ENCODE measurements around the gene NR5A1. TPM values are rescaled to one million over a fixed set of nuclear protein-coding genes. Genes with fewer than 3 reads are reported as not detected.

Gene NR5A1
- total RNA-seq, 2 experiments from 2014 or later: not detected

- Mint-ChIP-seq H3K27me3 (peaks cover 16% of the 10 kb centered on the region), H3K4me1 (no peaks in the 10 kb centered on the region), H3K9me3 (ENCODE audit: low read depth) (no peaks in the 10 kb centered on the region), H3K27ac (no peak overlapping the region), H3K4me3 (no peak overlapping the region), H3K36me3 (ENCODE audit: low read depth) (no peaks in the 10 kb centered on the region)
- ATAC-seq (no peak), DNase-seq (no peak)
- CTCF ChIA-PET: no interaction called here
- intact Hi-C loops (cut with DNase I, micrococcal nuclease): no loop called here
- POLR2A ChIA-PET: interaction anchor here (0.7 kb wide), 1 partner anchor 454 kb away, joined by 3 read pairs; no protein-coding TSS in a partner anchor
Measured at GRCh38 chr9:124475868-124476690, 31.1 kb downstream of the NR5A1 start.

GRCh38 chr9:124475158-124475867 lies 31.9 kb downstream of the NR5A1 start:
- Mint-ChIP-seq H3K27ac (no peak overlapping the region), H3K9me3 (ENCODE audit: low read depth) (no peaks in the 10 kb centered on the region), H3K27me3 (peaks cover 16% of the 10 kb centered on the region), H3K36me3 (ENCODE audit: low read depth) (no peaks in the 10 kb centered on the region), H3K4me3 (no peak overlapping the region), H3K4me1 (no peaks in the 10 kb centered on the region)
- DNase-seq: peak; percentile 26
- no peak for ATAC-seq
- intact Hi-C loops (cut with DNase I, micrococcal nuclease): no loop called here
- CTCF ChIA-PET: no interaction called here
- POLR2A ChIA-PET: interaction anchor here (0.7 kb wide), 1 partner anchor 453 kb away, joined by 3 read pairs; no protein-coding TSS in a partner anchor

- Mint-ChIP-seq H3K27me3 (peaks cover 14% of the 10 kb centered on the region), H3K36me3 (ENCODE audit: low read depth) (no peaks in the 10 kb centered on the region), H3K9me3 (ENCODE audit: low read depth) (no peaks in the 10 kb centered on the region), H3K27ac (no peak overlapping the region), H3K4me1 (no peaks in the 10 kb centered on the region), H3K4me3 (no peak overlapping the region)
- DNase-seq (no peak), ATAC-seq (no peak)
- ChIA-PET CTCF (no interaction called here), POLR2A (no interaction called here)
- intact Hi-C loops (cut with DNase I, micrococcal nuclease): no loop called here
Measured at GRCh38 chr9:124474151-124474550, 33.0 kb downstream of the NR5A1 start.

GRCh38 chr9:124473310-124473709 lies 33.9 kb downstream of the NR5A1 start:
- intact Hi-C loops (cut with DNase I, micrococcal nuclease): no loop called here
- H3K27ac Mint-ChIP-seq: no peak overlapping the region
- H3K4me1 Mint-ChIP-seq: no peaks in the 10 kb centered on the region
- ATAC-seq (no peak), DNase-seq (no peak)
- CTCF ChIA-PET: no interaction called here
- H3K27me3 Mint-ChIP-seq: peaks cover 8% of the 10 kb centered on the region
- POLR2A ChIA-PET: no interaction called here
- H3K4me3 Mint-ChIP-seq: no peak overlapping the region
- no peaks in the 10 kb centered on the region for H3K36me3 Mint-ChIP-seq (ENCODE audit: low read depth)
- no peaks in the 10 kb centered on the region for H3K9me3 Mint-ChIP-seq (ENCODE audit: low read depth)

- DNase-seq (no peak), ATAC-seq (no peak)
- intact Hi-C loops (cut with DNase I, micrococcal nuclease): no loop called here
- H3K27ac Mint-ChIP-seq: no peak overlapping the region
- H3K9me3 Mint-ChIP-seq (ENCODE audit: low read depth): no peaks in the 10 kb centered on the region
- ChIA-PET CTCF (no interaction called here), POLR2A (no interaction called here)
- H3K36me3 Mint-ChIP-seq (ENCODE audit: low read depth): no peaks in the 10 kb centered on the region
- peaks cover 7% of the 10 kb centered on the region for H3K27me3 Mint-ChIP-seq
- H3K4me3 Mint-ChIP-seq: no peak overlapping the region
- H3K4me1 Mint-ChIP-seq: no peaks in the 10 kb centered on the region
Measured at GRCh38 chr9:124472770-124473169, 34.4 kb downstream of the NR5A1 start.

GRCh38 chr9:124471761-124472160 lies 35.4 kb downstream of the NR5A1 start:
- ChIA-PET POLR2A (no interaction called here), CTCF (no interaction called here)
- no peaks in the 10 kb centered on the region for H3K36me3 Mint-ChIP-seq (ENCODE audit: low read depth)
- peaks cover 7% of the 10 kb centered on the region for H3K27me3 Mint-ChIP-seq
- H3K4me3 Mint-ChIP-seq: no peak overlapping the region
- ATAC-seq (no peak), DNase-seq (no peak)
- intact Hi-C loops (cut with DNase I, micrococcal nuclease): no loop called here
- H3K27ac Mint-ChIP-seq: no peak overlapping the region
- H3K9me3 Mint-ChIP-seq (ENCODE audit: low read depth): no peaks in the 10 kb centered on the region
- H3K4me1 Mint-ChIP-seq: no peaks in the 10 kb centered on the region

GRCh38 chr9:124470726-124471125 lies 36.5 kb downstream of the NR5A1 start:
- no peak overlapping the region for H3K4me3 Mint-ChIP-seq
- no peaks in the 10 kb centered on the region for H3K4me1 Mint-ChIP-seq
- CTCF ChIA-PET: interaction anchor here (0.7 kb wide), 1 partner anchor 66 kb away, joined by 3 read pairs; no protein-coding TSS in a partner anchor
- DNase-seq (no peak), ATAC-seq (no peak)
- POLR2A ChIA-PET: no interaction called here
- H3K36me3 Mint-ChIP-seq (ENCODE audit: low read depth): no peaks in the 10 kb centered on the region
- no peak overlapping the region for H3K27ac Mint-ChIP-seq
- H3K27me3 Mint-ChIP-seq: peaks cover 4% of the 10 kb centered on the region
- no peaks in the 10 kb centered on the region for H3K9me3 Mint-ChIP-seq (ENCODE audit: low read depth)
- intact Hi-C loops (cut with DNase I, micrococcal nuclease): no loop called here

- ATAC-seq (no peak), DNase-seq (no peak)
- H3K27me3 Mint-ChIP-seq: peaks cover 5% of the 10 kb centered on the region
- ChIA-PET CTCF (no interaction called here), POLR2A (no interaction called here)
- H3K36me3 Mint-ChIP-seq (ENCODE audit: low read depth): no peaks in the 10 kb centered on the region
- H3K4me1 Mint-ChIP-seq: no peaks in the 10 kb centered on the region
- no peak overlapping the region for H3K4me3 Mint-ChIP-seq
- intact Hi-C loops (cut with DNase I, micrococcal nuclease): no loop called here
- H3K27ac Mint-ChIP-seq: no peak overlapping the region
- H3K9me3 Mint-ChIP-seq (ENCODE audit: low read depth): no peaks in the 10 kb centered on the region
Measured at GRCh38 chr9:124470306-124470705, 36.9 kb downstream of the NR5A1 start.

- ATAC-seq: no peak
- Mint-ChIP-seq H3K9me3 (ENCODE audit: low read depth) (no peaks in the 10 kb centered on the region), H3K36me3 (ENCODE audit: low read depth) (no peaks in the 10 kb centered on the region), H3K27ac (no peak overlapping the region), H3K4me3 (no peak overlapping the region), H3K27me3 (peaks cover 8% of the 10 kb centered on the region), H3K4me1 (no peaks in the 10 kb centered on the region)
- intact Hi-C loops (cut with DNase I, micrococcal nuclease): no loop called here
- DNase-seq: no peak
- ChIA-PET CTCF (interaction anchor here (0.6 kb wide), 1 partner anchor 103 kb away, joined by 3 read pairs; no protein-coding TSS in a partner anchor), POLR2A (no interaction called here)
Measured at GRCh38 chr9:124469011-124469832, 38.0 kb downstream of the NR5A1 start.

GRCh38 chr9:124468061-124468740 lies 39.0 kb downstream of the NR5A1 start:
- Mint-ChIP-seq H3K36me3 (ENCODE audit: low read depth) (no peaks in the 10 kb centered on the region), H3K27ac (no peak overlapping the region), H3K9me3 (ENCODE audit: low read depth) (no peaks in the 10 kb centered on the region), H3K27me3 (peaks cover 6% of the 10 kb centered on the region), H3K4me3 (no peak overlapping the region), H3K4me1 (no peaks in the 10 kb centered on the region)
- ATAC-seq: no peak
- ChIA-PET POLR2A (no interaction called here), CTCF (no interaction called here)
- intact Hi-C loops (cut with DNase I, micrococcal nuclease): no loop called here
- no peak for DNase-seq

- H3K4me3 Mint-ChIP-seq: no peak overlapping the region
- no peaks in the 10 kb centered on the region for H3K36me3 Mint-ChIP-seq (ENCODE audit: low read depth)
- ChIA-PET CTCF (no interaction called here), POLR2A (no interaction called here)
- ATAC-seq (no peak), DNase-seq (no peak)
- no peaks in the 10 kb centered on the region for H3K9me3 Mint-ChIP-seq (ENCODE audit: low read depth)
- intact Hi-C loops (cut with DNase I, micrococcal nuclease): no loop called here
- H3K4me1 Mint-ChIP-seq: no peaks in the 10 kb centered on the region
- H3K27ac Mint-ChIP-seq: no peak overlapping the region
- peaks cover 6% of the 10 kb centered on the region for H3K27me3 Mint-ChIP-seq
Measured at GRCh38 chr9:124467410-124468060, 39.7 kb downstream of the NR5A1 start.
